Stimulated activated naive CD4-positive, alpha-beta T cell (primary cell): ENCODE results near the gene PLGRKT.
"Not testable (repeated sequence)": the region's sequence is repeated elsewhere in the genome, so short reads cannot be mapped to it uniquely, and the experiment has no call there.

Experiments
- DNase-seq, 6 experiments: peaks; one replicate each; lab custom pipeline; 2025; lab: John Stamatoyannopoulos, UW

PLGRKT gene

DNA sequence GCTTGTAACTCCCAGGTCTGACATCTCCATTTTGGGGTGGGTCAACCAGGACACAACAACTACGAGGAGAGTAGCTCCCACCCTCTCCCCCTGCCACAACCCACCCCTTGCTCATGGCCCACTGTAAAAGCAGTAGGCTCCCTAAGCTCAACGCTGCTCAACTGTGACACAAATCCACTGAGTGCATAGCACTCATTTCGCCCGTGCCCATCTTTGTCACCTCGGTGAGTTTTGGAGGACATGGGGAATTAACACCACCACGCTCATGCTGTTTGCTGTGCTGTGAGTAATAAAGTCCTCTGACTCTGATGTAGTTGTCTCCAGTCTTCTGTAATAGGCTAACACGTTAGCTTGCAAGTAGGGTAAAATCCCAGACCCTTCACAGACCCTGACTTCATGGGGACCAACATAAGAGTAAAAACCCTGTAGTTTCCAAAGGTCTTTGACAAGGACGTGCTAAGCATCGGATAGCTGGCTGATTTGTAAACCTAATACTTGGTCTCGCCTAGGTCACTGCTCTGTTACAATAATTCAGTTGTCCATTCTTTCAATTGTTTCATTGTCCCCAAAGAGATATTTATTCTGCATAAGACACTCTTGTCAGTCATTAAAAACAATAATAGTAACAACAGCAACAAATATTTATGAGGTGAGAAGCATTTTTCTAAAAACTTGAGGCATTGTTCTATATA lies 7.7 kb downstream of the PLGRKT start:
- DNase-seq, result no peak

DNA sequence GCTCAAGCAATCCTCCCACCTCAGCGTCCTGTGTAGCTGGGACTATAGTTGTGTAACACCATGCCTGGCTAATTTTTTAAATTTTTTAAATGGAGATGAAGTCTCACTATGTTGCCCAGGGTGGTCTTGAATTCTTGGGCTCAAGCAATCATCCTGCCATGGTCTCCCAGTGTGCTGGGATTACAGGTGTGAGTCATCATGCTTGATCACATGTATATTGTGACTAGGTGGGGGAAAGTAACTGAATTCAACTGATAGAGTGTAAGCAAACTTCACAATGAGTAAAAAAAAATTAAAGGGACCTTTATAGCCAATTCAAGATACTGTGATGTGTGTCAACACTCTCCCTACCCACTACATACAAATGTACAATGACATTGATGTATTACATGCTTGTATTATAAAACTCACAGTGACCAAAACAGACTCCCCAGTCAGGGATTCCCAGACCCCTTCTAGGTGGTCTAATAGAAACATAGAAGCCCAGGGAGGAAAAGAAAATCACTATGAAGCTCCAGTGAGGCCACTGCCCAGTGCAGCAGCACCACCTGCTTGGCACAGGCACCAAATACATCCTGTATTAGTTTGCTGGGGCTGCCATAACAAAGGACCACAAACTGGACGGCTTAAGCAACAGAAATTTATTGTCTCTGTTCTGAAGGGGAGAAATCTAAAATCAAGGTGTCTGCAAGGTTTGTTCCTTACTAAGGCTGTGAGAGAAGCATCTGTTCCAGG lies 8.8 kb downstream of the PLGRKT start:
- no peak for DNase-seq

DNA sequence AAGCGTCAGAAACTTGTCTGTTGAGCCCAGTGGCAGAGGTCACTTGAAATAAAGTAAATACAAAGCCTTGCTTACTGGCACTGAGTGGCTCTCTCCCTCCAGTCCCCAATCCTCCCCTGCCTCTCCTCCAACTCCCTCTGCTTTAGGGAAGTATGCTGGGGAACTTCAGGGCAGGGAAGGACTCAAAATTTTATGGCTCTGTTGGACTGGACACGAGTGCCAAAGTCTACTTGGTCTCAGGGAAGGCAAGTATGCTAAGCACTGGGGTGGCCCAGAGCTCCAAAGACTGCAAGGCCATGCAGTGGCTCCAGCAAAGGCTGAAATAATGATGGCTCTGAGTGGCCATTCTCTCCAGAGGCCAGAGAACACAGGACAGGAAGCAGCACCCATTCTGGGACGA lies 9.6 kb downstream of the PLGRKT start:
- no peak for DNase-seq

DNA sequence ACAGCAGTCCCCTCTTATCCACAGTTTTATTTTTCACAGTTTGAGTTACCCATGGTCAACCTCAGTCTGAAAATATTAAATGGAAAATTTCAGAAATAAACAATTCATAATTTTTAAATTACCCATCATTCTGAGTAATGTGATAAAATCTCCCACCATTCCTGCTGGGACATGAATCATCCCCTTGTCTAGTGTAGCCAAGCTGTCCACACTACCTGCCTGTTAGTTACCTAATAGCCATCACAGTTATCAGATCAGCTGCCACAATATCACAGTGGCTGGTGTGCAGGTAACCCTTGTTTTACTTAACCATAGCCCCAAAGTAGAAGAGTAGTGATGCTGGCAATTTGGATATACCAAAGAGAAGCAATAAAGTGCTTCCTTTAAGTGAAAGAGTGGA lies 10.7 kb downstream of the PLGRKT start:
- no peak for DNase-seq

DNA sequence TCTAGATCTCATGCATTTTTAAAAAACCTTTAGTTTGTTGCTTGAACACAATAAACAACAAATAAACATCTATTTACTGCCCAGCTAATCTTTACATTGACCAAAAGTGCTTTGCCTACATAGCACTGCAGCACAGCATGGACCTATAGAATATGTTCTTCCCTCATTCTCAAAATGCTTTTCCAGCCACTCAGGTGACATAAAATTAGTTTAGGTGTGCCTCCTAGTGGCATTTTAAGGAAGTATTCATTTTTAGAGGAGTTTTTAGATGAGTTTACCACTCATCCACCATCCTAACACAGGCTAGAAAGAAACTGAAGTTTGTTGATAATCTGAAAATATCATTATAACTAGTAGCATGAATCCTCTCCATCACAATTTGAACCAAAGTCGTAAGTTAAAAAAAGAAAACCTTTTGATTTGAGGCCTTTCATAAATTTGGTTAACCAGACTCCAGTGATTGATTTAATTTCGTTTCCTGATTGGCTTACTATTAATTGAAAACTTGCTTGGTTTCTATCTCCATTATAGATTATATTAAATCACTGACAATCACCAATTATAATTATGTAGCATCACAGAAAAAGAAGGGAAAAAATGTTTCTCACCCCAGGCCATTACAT lies 12.6 kb downstream of the PLGRKT start:
- peak in 2 of 6 experiments; percentile 36 to 49 for DNase-seq

- no peak for DNase-seq
Measured at GRCh38 chr9:5422276-5422675, 15.4 kb downstream of the PLGRKT start.

DNA sequence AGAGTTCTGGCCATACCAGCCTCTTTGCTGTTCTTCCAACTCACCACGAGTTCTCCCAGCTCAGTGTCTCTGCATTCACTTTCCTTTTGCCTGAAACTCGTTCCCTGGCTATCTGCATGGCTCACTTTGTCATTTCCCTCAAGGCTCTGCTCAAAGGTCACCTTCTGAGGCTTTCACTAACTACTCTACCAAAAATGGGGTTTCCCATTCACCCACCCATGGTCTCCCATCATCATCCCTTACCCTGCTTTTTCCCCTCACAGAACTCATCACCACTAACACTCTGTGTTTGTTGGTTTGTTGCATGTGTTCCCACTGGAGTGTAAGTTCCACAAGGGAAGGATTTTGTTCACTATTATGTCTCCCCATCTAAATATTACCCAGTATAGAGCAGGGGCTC lies 16.6 kb downstream of the PLGRKT start:
- DNase-seq, result no peak

- DNase-seq, result no peak
Measured at GRCh38 chr9:5419987-5420386, 17.7 kb downstream of the PLGRKT start.

DNA sequence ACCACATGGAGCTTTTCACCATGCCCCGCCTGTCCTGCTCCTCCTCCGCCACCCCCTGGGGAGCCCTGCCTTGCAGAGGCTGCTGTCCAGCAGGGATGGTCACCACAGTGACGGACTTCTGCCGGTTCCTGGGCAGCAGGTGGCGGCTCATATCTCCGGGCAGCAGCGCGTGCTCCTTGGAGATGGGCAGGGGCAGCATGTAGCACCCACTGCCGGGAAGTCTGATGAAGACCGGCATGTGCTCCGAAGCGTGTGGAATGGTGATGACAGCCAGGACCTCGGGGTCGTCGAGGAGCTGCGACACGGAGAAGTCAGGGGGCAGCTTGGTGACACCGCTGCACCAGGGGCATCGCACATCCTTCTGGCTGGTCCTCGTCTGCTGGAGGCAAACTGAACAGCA lies 19.2 kb downstream of the PLGRKT start:
- no peak for DNase-seq

GRCh38 chr9:5416953-5417352 lies 20.8 kb downstream of the PLGRKT start:
- DNase-seq, result no peak

- DNase-seq, result no peak
Measured at GRCh38 chr9:5408596-5408995, 29.1 kb downstream of the PLGRKT start.

- DNase-seq, result no peak
Measured at GRCh38 chr9:5402217-5402616, 35.5 kb downstream of the PLGRKT start.

DNA sequence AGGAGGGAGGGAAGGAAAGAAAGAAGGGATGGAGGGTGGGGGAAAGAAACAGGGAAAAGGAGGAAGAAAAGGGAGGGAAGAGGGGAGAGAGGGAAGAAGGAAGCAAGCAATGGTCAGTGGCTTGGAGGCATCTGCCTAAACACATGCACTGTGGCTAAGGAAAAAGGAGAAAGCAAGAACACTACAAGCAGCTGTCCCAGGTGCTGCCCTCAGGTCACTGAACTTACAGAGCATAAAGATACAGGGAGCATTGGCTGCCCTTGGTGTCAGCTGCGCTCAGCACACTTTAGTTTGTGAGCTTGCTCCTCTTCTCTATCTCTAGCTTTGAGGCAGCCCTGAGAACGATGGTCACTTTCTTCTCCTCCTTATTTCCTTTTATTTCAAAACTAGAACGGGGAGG lies 40.2 kb downstream of the PLGRKT start:
- not testable (repeated sequence) for DNase-seq

- DNase-seq, result no peak
Measured at GRCh38 chr9:5395428-5395827, 42.3 kb downstream of the PLGRKT start.

DNA sequence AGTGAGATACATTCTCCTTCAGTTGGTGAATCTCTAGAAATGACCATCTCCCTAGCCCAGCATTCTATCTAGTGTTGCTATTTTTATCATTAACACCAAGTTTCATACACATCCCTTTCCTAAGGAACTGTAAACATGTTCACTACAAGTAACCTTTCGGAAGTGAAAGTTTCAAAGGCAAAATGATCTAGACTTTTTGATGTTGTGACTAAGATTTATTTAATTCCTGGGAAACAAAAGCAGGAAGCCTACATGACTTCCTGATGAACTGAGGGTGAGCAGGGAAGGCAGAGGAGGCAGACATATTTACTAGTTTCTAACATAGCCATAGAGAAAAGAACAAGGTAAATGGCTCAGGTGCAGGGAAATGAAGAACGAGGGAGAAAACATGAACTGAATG lies 43.7 kb downstream of the PLGRKT start:
- not testable (repeated sequence) for DNase-seq

- no peak for DNase-seq
Measured at GRCh38 chr9:5393497-5393896, 44.2 kb downstream of the PLGRKT start.

DNA sequence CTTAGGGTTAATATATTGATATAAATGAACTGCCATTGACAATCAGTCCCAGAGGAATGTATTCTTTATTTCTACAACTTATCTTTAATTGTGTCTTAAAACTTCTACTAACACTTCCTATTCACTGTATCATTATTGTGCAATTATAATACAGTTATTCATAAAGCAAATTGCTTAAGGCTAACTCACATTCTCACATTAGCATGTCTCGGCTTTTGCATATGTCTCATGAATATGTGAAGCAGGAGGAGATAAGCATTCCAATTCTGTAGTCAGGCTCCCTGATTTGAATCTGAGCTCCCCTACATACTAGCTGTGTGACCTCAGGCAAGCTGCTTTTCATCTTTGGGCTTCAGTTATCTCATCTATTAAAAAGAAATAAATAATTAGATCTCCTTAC lies 45.4 kb downstream of the PLGRKT start:
- no peak for DNase-seq

- DNase-seq, result no peak
Measured at GRCh38 chr9:5389109-5389732, 48.5 kb downstream of the PLGRKT start.

- DNase-seq, result no peak
Measured at GRCh38 chr9:5388026-5388819, 49.5 kb downstream of the PLGRKT start.

GRCh38 chr9:5384436-5384835 lies 53.3 kb downstream of the PLGRKT start:
- no peak for DNase-seq

DNA sequence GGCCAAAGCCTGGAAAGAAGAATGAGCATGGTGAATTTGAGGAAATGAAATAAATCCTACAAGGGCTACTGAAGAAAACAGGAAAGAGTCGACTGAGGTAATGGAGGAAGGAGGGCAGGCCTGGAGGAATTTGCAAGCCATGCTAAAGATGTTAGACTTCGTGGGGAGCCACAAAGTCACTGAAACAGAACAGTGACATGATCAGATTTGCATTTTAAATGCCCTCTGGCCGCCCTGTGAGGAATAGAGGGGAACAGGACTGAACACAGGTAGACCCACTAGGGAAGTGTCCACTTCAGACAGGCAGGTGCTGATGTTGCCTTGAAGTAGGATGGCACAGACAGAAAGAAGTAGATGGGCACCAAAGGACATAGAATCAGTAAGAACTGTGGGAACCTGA lies 55.2 kb downstream of the PLGRKT start:
- no peak for DNase-seq
